NCI-H526 (cell line): ENCODE results near the gene MRM1.
A peak's percentile ranks its signal among the peaks of the same experiment; 100 is the strongest.
"Not testable (repeated sequence)": the region's sequence is repeated elsewhere in the genome, so short reads cannot be mapped to it uniquely, and the experiment has no call there.

ENCODE experiments used
- DNase-seq, 2 experiments: peaks; one replicate each; lab custom pipeline; 2025; lab: John Stamatoyannopoulos, UW

The MRM1 gene

GRCh38 chr17:36600936-36601302 is 464 bp upstream of the MRM1 start:
- DNase-seq: no peak

GRCh38 chr17:36602030-36602748 is 806 bp downstream of the MRM1 start:
- DNase-seq: peak in 1 of 2 experiments; percentile 50

- peak; percentile 79 to 87 for DNase-seq
Measured at GRCh38 chr17:36602924-36603384, 1.6 kb downstream of the MRM1 start.

- DNase-seq: not testable (repeated sequence)
Measured at GRCh38 chr17:36605028-36605427, 3.6 kb downstream of the MRM1 start.

- no peak for DNase-seq
Measured at GRCh38 chr17:36608280-36608679, 6.9 kb downstream of the MRM1 start.

GRCh38 chr17:36608794-36609497 is 7.6 kb downstream of the MRM1 start:
- DNase-seq: peak; percentile 53 to 77

- DNase-seq: no peak
Measured at GRCh38 chr17:36609498-36609862, 8.1 kb downstream of the MRM1 start.

GRCh38 chr17:36610474-36610873 is 9.1 kb downstream of the MRM1 start:
- DNase-seq: no peak

- DNase-seq: no peak
Measured at GRCh38 chr17:36611345-36612072, 10.1 kb downstream of the MRM1 start.

GRCh38 chr17:36612323-36612722 is 10.9 kb downstream of the MRM1 start:
- no peak for DNase-seq

- no peak for DNase-seq
Measured at GRCh38 chr17:36613155-36613554, 11.8 kb downstream of the MRM1 start.

GRCh38 chr17:36614081-36614480 is 12.7 kb downstream of the MRM1 start:
- no peak for DNase-seq

- DNase-seq: no peak
Measured at GRCh38 chr17:36614933-36615332, 13.6 kb downstream of the MRM1 start.

- no peak for DNase-seq
Measured at GRCh38 chr17:36616061-36617029, 15.0 kb downstream of the MRM1 start.

- DNase-seq: no peak
Measured at GRCh38 chr17:36617773-36618172, 16.4 kb downstream of the MRM1 start.

- no peak for DNase-seq
Measured at GRCh38 chr17:36623281-36623680, 21.9 kb downstream of the MRM1 start.

- DNase-seq: no peak
Measured at GRCh38 chr17:36625188-36625587, 23.8 kb downstream of the MRM1 start.

GRCh38 chr17:36627101-36627500 is 25.7 kb downstream of the MRM1 start:
- DNase-seq: peak in 1 of 2 experiments; percentile 38

- no peak for DNase-seq
Measured at GRCh38 chr17:36628576-36628975, 27.2 kb downstream of the MRM1 start.

- peak; percentile 37 to 84 for DNase-seq
Measured at GRCh38 chr17:36629252-36629847, 28.0 kb downstream of the MRM1 start.

GRCh38 chr17:36629970-36630502 is 28.7 kb downstream of the MRM1 start:
- peak in 1 of 2 experiments; percentile 52 for DNase-seq
